GM23338 (cell line): ENCODE data around the gene ZNRD2. TPM values are rescaled to one million over a fixed set of nuclear protein-coding genes. Genes with fewer than 3 reads are reported as not detected.

Experiments
- ATAC-seq: fragments of 200-7000 bp; cut with Tn5 transposase; 3 replicates; pipeline ENCODE4 v1.9.1; 2020
- DNase-seq: peaks from one replicate; pipeline ENCODE4 v3.0.0-alpha.2; 2015; ENCODE audit warnings: low spot score
- H2AFZ ChIP-seq: fragments of 200-600 bp; sonication (generic); 2 replicates; pipeline ENCODE4 v1.8.0; 2016; ENCODE audit warnings: antibody characterized with exemption, mild to moderate bottlenecking, moderate library complexity
- H3F3A ChIP-seq: fragments of 200-600 bp; sonication (generic); replicated peaks from 2 replicates; pipeline ENCODE4 v1.8.0; 2017; ENCODE audit warnings: antibody characterized with exemption, mixed run types, low read depth
- H3K27ac ChIP-seq: fragments of 200-600 bp; sonication (generic); 2 replicates; pipeline ENCODE4 v1.6.1; 2016; ENCODE audit warnings: low read depth
- H3K27me3 ChIP-seq: fragments of 200-600 bp; sonication (generic); 2 replicates; pipeline ENCODE4 v1.8.0; 2016; ENCODE audit warnings: mild to moderate bottlenecking, mixed run types, moderate library complexity; ENCODE audit not compliant: insufficient read depth
- H3K36me3 ChIP-seq: fragments of 200-600 bp; sonication (generic); 2 replicates; pipeline ENCODE4 v1.8.0; 2016; ENCODE audit warnings: mild to moderate bottlenecking; ENCODE audit not compliant: insufficient read depth
- H3K4me1 ChIP-seq: fragments of 200-600 bp; sonication (generic); 2 replicates; pipeline ENCODE4 v1.8.0; 2016; ENCODE audit warnings: mild to moderate bottlenecking, moderate library complexity; ENCODE audit not compliant: insufficient read depth
- H3K4me2 ChIP-seq: fragments of 200-600 bp; sonication (generic); 2 replicates; pipeline ENCODE4 v1.7.1; 2017; ENCODE audit warnings: mixed run types
- H3K4me3 ChIP-seq: fragments of 200-600 bp; sonication (generic); 2 replicates; pipeline ENCODE4 v1.6.1; 2016; ENCODE audit warnings: mixed run types
- H3K79me2 ChIP-seq: fragments of 200-600 bp; sonication (generic); replicated peaks from 2 replicates; pipeline ENCODE4 v1.8.0; 2017; ENCODE audit warnings: mild to moderate bottlenecking; ENCODE audit not compliant: insufficient read depth
- H3K9me2 ChIP-seq: fragments of 200-600 bp; sonication (generic); 2 replicates; pipeline ENCODE4 v1.8.0; 2017; ENCODE audit not compliant: insufficient read depth
- H4K20me1 ChIP-seq: fragments of 200-600 bp; sonication (generic); replicated peaks from 2 replicates; pipeline ENCODE4 v1.8.0; 2017; ENCODE audit warnings: mild to moderate bottlenecking; ENCODE audit not compliant: insufficient read depth
- H3K27ac Mint-ChIP-seq: 2 replicates; pipeline ENCODE4 v1.8.0; 2020; ENCODE audit warnings: inconsistent platforms, mild to moderate bottlenecking, moderate library complexity, mixed read lengths
- H3K27me3 Mint-ChIP-seq: 3 replicates; pipeline ENCODE4 v1.8.0; 2022; ENCODE audit warnings: low read depth, mild to moderate bottlenecking, moderate library complexity, mixed read lengths, inconsistent platforms; ENCODE audit not compliant: insufficient read depth, poor library complexity
- H3K36me3 Mint-ChIP-seq: 3 replicates; pipeline ENCODE4 v1.8.0; 2021; ENCODE audit warnings: low read depth, mild to moderate bottlenecking, inconsistent platforms, moderate library complexity, mixed read lengths
- H3K4me1 Mint-ChIP-seq: 3 replicates; pipeline ENCODE4 v1.8.0; 2020; ENCODE audit warnings: mild to moderate bottlenecking, inconsistent platforms, mixed read lengths
- H3K4me3 Mint-ChIP-seq: 3 replicates; pipeline ENCODE4 v1.8.0; 2021; ENCODE audit warnings: moderate library complexity, mild to moderate bottlenecking, inconsistent platforms, mixed read lengths
- H3K9me3 Mint-ChIP-seq: 3 replicates; pipeline ENCODE4 v1.8.0; 2020; ENCODE audit warnings: moderate library complexity, mild to moderate bottlenecking, inconsistent platforms, mixed read lengths
- EZH2 ChIP-seq: fragments of 200-600 bp; sonication (generic); IDR thresholded peaks from one replicate; pipeline ENCODE4 v1.8.0; 2017; ENCODE audit warnings: antibody characterized with exemption, mild to moderate bottlenecking, low read depth; ENCODE audit not compliant: unreplicated experiment
- NANOG ChIP-seq: IDR thresholded peaks from 2 replicates; pipeline ENCODE4 v1.6.1; 2016; ENCODE audit warnings: antibody characterized with exemption, borderline replicate concordance
- REST ChIP-seq: IDR thresholded peaks from one replicate; pipeline ENCODE4 v1.6.1; 2018; ENCODE audit warnings: antibody characterized with exemption; ENCODE audit not compliant: unreplicated experiment
- ZNF114 ChIP-seq: fragments of 250-450 bp; sonication (Bioruptor Pico); IDR thresholded peaks from 2 replicates; pipeline ENCODE4 v1.5.0; 2020; ENCODE audit warnings: mild to moderate bottlenecking, moderate library complexity
- polyA plus RNA-seq: library from polyadenylated mRNA; unstranded; fragments of >200 nt; fragmentation: Nextera tagmentation; extraction: Ambion mirVana; gene quantifications from 2 replicates; pipeline ENCODE4 v1.2.1, GENCODE V29; 2016
- total RNA-seq: library from RNA; depleted of rRNA; stranded (reverse); fragments of >200 nt; shearing (Covaris generic); gene quantifications from 2 replicates; pipeline ENCODE4 v1.2.3, GENCODE V29; 2014
- TF ChIP-seq, protein P1 (sequence below): fragments of 250-450 bp; sonication (Bioruptor Pico); IDR thresholded peaks from 2 replicates; pipeline ENCODE4 v1.5.0; 2020; ENCODE audit warnings: mild to moderate bottlenecking, moderate library complexity
- TF ChIP-seq, protein P2 (sequence below): IDR thresholded peaks from 2 replicates; pipeline ENCODE4 v1.6.1; 2016; ENCODE audit warnings: antibody characterized with exemption

Gene ZNRD2
- total and polyA plus RNA-seq, 2 experiments from 2014 or later, result 78.6 to 148 TPM

GRCh38 chr11:65562020-65562419 is 8.3 kb upstream of the ZNRD2 start (continued):
- TF ChIP-seq, protein P1, sequence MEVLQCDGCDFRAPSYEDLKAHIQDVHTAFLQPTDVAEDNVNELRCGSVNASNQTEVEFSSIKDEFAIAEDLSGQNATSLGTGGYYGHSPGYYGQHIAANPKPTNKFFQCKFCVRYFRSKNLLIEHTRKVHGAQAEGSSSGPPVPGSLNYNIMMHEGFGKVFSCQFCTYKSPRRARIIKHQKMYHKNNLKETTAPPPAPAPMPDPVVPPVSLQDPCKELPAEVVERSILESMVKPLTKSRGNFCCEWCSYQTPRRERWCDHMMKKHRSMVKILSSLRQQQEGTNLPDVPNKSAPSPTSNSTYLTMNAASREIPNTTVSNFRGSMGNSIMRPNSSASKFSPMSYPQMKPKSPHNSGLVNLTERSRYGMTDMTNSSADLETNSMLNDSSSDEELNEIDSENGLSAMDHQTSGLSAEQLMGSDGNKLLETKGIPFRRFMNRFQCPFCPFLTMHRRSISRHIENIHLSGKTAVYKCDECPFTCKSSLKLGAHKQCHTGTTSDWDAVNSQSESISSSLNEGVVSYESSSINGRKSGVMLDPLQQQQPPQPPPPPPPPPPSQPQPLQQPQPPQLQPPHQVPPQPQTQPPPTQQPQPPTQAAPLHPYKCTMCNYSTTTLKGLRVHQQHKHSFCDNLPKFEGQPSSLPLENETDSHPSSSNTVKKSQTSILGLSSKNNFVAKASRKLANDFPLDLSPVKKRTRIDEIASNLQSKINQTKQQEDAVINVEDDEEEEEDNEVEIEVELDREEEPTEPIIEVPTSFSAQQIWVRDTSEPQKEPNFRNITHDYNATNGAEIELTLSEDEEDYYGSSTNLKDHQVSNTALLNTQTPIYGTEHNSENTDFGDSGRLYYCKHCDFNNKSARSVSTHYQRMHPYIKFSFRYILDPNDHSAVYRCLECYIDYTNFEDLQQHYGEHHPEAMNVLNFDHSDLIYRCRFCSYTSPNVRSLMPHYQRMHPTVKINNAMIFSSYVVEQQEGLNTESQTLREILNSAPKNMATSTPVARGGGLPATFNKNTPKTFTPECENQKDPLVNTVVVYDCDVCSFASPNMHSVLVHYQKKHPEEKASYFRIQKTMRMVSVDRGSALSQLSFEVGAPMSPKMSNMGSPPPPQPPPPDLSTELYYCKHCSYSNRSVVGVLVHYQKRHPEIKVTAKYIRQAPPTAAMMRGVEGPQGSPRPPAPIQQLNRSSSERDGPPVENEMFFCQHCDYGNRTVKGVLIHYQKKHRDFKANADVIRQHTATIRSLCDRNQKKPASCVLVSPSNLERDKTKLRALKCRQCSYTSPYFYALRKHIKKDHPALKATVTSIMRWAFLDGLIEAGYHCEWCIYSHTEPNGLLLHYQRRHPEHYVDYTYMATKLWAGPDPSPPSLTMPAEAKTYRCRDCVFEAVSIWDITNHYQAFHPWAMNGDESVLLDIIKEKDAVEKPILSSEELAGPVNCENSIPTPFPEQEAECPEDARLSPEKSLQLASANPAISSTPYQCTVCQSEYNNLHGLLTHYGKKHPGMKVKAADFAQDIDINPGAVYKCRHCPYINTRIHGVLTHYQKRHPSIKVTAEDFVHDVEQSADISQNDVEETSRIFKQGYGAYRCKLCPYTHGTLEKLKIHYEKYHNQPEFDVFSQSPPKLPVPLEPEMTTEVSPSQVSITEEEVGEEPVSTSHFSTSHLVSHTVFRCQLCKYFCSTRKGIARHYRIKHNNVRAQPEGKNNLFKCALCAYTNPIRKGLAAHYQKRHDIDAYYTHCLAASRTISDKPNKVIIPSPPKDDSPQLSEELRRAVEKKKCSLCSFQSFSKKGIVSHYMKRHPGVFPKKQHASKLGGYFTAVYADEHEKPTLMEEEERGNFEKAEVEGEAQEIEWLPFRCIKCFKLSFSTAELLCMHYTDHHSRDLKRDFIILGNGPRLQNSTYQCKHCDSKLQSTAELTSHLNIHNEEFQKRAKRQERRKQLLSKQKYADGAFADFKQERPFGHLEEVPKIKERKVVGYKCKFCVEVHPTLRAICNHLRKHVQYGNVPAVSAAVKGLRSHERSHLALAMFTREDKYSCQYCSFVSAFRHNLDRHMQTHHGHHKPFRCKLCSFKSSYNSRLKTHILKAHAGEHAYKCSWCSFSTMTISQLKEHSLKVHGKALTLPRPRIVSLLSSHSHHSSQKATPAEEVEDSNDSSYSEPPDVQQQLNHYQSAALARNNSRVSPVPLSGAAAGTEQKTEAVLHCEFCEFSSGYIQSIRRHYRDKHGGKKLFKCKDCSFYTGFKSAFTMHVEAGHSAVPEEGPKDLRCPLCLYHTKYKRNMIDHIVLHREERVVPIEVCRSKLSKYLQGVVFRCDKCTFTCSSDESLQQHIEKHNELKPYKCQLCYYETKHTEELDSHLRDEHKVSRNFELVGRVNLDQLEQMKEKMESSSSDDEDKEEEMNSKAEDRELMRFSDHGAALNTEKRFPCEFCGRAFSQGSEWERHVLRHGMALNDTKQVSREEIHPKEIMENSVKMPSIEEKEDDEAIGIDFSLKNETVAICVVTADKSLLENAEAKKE (CRISPR knock-in tag), result no peak
- no peak for TF ChIP-seq EZH2

- Histone ChIP-seq H3K4me1 (peaks cover 28% of the 10 kb centered on the region), H3K4me2 (no peak overlapping the region), H3K79me2 (no peaks in the 10 kb centered on the region), H2AFZ (no peak overlapping the region), H3K27ac (no peak overlapping the region), H4K20me1 (no peaks in the 10 kb centered on the region), H3K36me3 (no peaks in the 10 kb centered on the region), H3K9me2 (no peaks in the 10 kb centered on the region), H3K27me3 (peaks cover 20% of the 10 kb centered on the region), H3F3A (peaks cover 6% of the 10 kb centered on the region; the same call in 1 of the 2 replicates), H3K4me3 (no peak overlapping the region)
- H3K36me3 Mint-ChIP-seq, result no peaks in the 10 kb centered on the region
- peaks cover 18% of the 10 kb centered on the region for H3K27me3 Mint-ChIP-seq
- no peak overlapping the region for H3K4me3 Mint-ChIP-seq
- ATAC-seq (no peak), DNase-seq (no peak)
- peaks cover 24% of the 10 kb centered on the region for H3K4me1 Mint-ChIP-seq
- no peak overlapping the region for H3K27ac Mint-ChIP-seq
- no peaks in the 10 kb centered on the region for H3K9me3 Mint-ChIP-seq
- TF ChIP-seq, protein P2, sequence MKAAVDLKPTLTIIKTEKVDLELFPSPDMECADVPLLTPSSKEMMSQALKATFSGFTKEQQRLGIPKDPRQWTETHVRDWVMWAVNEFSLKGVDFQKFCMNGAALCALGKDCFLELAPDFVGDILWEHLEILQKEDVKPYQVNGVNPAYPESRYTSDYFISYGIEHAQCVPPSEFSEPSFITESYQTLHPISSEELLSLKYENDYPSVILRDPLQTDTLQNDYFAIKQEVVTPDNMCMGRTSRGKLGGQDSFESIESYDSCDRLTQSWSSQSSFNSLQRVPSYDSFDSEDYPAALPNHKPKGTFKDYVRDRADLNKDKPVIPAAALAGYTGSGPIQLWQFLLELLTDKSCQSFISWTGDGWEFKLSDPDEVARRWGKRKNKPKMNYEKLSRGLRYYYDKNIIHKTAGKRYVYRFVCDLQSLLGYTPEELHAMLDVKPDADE, result no peak
- TF ChIP-seq EZH2 (no peak), REST (no peak), NANOG (no peak), ZNF114 (no peak)
Observed at GRCh38 chr11:65562788-65563187, 7.5 kb upstream of the ZNRD2 start.
